ENCODE data around the gene XRCC6.
"Not testable (repeated sequence)": the region's sequence is repeated elsewhere in the genome, so short reads cannot be mapped to it uniquely, and the experiment has no call there.

Gene XRCC6

DNA sequence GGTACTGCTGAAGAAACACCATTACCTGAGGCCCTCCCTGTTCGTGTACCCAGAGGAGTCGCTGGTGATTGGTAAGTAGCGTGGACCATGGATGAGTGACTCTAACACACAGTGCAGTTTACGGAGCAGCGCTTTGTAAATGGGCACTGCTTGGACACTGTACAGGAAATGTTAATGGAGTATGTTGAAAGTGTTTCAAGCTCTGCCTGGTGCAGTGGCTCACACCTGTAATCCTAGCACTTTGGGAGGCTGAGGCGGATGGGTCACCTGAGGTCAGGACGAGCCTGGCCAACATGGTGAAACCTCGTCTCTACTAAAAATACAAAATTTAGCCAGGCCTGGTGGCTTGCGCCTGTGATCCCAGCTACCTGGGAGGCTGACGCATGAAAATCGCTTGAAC, 29.7 kb downstream of the XRCC6 start:
- no peak for DNase-seq (ENCODE audit: low read depth)

- no peak for DNase-seq (ENCODE audit: low read depth)
Measured at GRCh38 chr22:41654322-41654721, 33.2 kb downstream of the XRCC6 start.

- no peak for DNase-seq (ENCODE audit: low read depth)
Measured at GRCh38 chr22:41656556-41656955, 35.5 kb downstream of the XRCC6 start.

- DNase-seq (ENCODE audit: low read depth), result no peak
Measured at GRCh38 chr22:41657709-41658108, 36.6 kb downstream of the XRCC6 start.

- no peak for DNase-seq (ENCODE audit: low read depth)
Measured at GRCh38 chr22:41658869-41659268, 37.8 kb downstream of the XRCC6 start.

DNA sequence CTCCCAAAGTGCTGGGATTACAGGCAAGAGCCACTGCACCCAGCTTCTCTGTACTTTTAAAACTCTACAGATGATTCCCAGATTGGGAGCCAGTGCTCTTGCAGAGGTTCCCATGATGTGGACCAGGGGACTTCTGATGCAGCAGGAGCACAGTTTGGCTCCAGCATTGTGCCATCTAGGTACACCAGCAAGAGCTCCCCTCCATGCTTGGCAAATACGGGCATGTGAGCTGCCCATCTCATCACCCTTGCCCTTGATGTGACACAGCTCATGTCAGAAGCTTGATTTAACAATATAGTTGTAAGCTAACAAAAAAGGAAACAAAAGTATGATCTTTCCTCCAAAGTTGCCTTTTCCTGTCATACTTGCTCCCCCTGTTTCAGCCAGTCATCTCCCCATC, 38.8 kb downstream of the XRCC6 start:
- DNase-seq (ENCODE audit: low read depth), result no peak

DNA sequence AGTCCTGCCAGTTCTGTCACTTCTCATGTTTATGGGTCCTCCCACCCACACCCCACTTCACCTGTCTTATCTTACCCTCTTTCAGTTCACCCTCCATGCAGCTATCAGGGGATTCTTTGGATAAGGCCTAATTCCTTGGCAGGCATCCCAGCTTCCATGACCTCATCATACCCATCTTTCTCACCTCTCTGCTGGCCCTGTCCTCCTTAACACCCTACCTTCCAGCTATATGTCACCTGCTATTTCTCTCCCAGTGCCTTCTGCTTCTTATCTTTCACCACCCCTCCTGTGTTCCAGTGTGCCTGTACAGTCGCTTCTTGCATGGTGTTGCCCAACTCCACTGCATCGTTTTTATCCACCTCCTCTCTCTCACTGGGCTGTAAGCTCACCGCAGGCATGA, 39.3 kb downstream of the XRCC6 start:
- no peak for DNase-seq (ENCODE audit: low read depth)

- DNase-seq (ENCODE audit: low read depth), result no peak
Measured at GRCh38 chr22:41661088-41661487, 40.0 kb downstream of the XRCC6 start.

DNA sequence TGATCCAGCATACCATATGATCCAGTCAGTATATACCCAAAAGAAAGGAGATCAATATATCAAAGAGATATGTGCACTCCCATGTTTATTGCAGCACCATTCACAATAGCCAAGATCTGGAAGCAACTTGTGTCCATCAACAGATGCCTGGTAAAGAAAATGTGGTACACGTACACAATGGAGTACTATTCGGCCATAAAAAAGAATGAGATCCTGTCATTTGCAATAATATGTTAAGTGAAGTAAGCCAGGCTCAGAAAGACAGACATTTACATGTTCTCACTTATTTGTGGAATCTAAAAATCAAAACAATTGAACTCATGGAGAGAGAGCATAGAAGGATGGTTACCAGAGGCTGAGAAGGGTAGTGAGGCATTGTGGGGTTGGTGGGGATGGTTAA, 40.6 kb downstream of the XRCC6 start:
- DNase-seq (ENCODE audit: low read depth), result no peak

DNA sequence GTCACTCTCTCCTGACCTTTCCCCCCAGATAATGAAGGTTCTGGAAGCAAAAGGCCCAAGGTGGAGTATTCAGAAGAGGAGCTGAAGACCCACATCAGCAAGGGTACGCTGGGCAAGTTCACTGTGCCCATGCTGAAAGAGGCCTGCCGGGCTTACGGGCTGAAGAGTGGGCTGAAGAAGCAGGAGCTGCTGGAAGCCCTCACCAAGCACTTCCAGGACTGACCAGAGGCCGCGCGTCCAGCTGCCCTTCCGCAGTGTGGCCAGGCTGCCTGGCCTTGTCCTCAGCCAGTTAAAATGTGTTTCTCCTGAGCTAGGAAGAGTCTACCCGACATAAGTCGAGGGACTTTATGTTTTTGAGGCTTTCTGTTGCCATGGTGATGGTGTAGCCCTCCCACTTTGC, 42.5 kb downstream of the XRCC6 start:
- DNase-seq (ENCODE audit: low read depth), result not testable (repeated sequence)

GRCh38 chr22:41664490-41664889, 43.4 kb downstream of the XRCC6 start:
- DNase-seq (ENCODE audit: low read depth), result no peak

- no peak for DNase-seq (ENCODE audit: low read depth)
Measured at GRCh38 chr22:41664951-41665350, 43.9 kb downstream of the XRCC6 start.

- DNase-seq (ENCODE audit: low read depth), result peak; percentile 83
Measured at GRCh38 chr22:41668971-41669911, 48.1 kb downstream of the XRCC6 start.

- DNase-seq (ENCODE audit: low read depth), result not testable (repeated sequence)
Measured at GRCh38 chr22:41672096-41672495, 51.0 kb downstream of the XRCC6 start.

- DNase-seq (ENCODE audit: low read depth), result no peak
Measured at GRCh38 chr22:41672780-41673509, 51.9 kb downstream of the XRCC6 start.

- no peak for DNase-seq (ENCODE audit: low read depth)
Measured at GRCh38 chr22:41674846-41675340, 53.8 kb downstream of the XRCC6 start.

GRCh38 chr22:41676134-41676533, 55.0 kb downstream of the XRCC6 start:
- DNase-seq (ENCODE audit: low read depth), result no peak

- no peak for DNase-seq (ENCODE audit: low read depth)
Measured at GRCh38 chr22:41681616-41682015, 60.5 kb downstream of the XRCC6 start.

- DNase-seq (ENCODE audit: low read depth), result no peak
Measured at GRCh38 chr22:41682033-41682807, 61.1 kb downstream of the XRCC6 start.

DNA sequence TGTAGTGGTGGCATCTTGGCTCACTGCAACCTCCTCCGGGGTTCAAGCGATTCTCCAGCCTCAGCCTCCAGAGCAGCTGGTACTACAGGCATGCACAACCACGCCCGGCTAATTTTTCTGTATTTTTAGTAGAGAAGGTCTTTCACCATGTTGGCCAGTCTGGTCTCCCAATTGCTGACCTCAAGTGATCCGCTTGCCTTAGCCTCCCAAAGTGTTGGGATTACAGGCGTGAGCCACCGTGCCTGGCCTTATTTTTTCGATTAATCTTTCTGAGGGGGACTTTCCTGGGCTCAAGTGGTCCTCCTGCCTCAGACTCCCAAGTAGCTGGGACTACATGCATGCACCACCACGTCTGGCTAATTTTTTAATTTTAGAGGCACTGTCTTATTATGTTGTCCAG, 62.0 kb downstream of the XRCC6 start:
- DNase-seq (ENCODE audit: low read depth), result no peak

GRCh38 chr22:41683616-41684015, 62.5 kb downstream of the XRCC6 start:
- no peak for DNase-seq (ENCODE audit: low read depth)

GRCh38 chr22:41684194-41684593, 63.1 kb downstream of the XRCC6 start:
- no peak for DNase-seq (ENCODE audit: low read depth)

Measured in GM04503 (cell line).